ENCODE measurements around the gene UBFD1. TPM values are rescaled to one million over a fixed set of nuclear protein-coding genes. Genes with fewer than 3 reads are reported as not detected.

The UBFD1 gene
- total and polyA plus RNA-seq, 11 donors: 17.9 to 116 (median 49.9) TPM

GRCh38 chr16:23532448-23532847, 25.1 kb upstream of the UBFD1 start:
- intact Hi-C loops (cut with DNase I): no loop called here

DNA sequence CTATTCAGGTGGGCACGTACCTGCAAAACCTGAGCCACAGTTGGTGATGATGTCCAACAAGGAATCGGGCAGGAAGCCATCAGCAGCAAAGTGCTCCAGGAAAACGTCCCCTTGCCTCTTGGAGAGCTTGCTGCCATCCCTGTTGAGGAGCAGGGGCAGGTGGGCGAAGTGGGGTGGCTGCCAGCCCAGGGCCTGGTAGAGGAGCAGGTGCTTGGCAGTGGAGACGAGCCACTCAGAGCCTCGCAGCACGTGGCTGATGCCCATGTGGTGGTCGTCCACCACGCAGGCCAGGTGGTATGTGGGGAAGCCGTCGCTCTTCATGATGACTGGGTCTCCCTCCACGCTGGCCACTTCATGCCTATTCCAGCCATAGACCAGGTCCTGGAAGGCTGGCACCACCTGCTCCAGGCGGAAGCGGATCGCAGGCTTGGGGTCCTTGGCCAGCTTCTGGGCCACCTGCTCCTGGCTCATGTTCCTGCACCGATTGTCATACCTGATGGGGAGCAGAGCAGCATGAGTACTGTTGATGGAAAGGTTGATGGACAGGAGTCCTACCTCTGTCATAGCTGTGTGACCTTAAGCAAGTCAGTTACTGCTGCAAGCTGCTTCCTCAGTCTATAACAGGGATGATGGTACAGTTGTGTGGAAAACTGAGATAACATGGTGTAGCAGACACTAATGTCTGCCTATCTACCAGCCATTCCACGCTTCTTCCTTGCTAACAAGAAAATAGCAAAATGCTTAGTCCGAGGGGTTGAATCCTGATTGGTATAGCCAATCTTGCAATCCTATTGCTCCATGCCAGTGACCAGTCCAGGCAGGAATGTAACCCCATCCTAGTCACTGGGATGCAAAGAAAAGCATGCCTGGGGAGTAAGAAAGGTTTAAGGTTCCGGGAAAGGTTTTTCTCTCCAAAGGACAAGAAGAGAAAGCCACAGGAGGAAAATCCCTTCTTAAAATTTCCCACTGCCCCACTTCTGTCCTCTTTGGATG, 22.4 kb upstream of the UBFD1 start:
- intact Hi-C loops (cut with DNase I): no loop called here
- TF ChIP-seq CTCF (IDR thresholded peaks at IDR 0.05): no peak
- TF ChIP-seq POLR2A (IDR thresholded peaks at IDR 0.05): no peak
- H3K9me3 ChIP-seq: no peaks in the 10 kb centered on the region
- no peak overlapping the region for H3K27ac ChIP-seq
- H3K4me1 ChIP-seq: no peaks in the 10 kb centered on the region
- ATAC-seq (no peak), DNase-seq (no peak)
- peaks cover 0 to 89% (median 74%) of the 10 kb centered on the region in 9 donors for H3K36me3 ChIP-seq
- no peaks in the 10 kb centered on the region for H3K27me3 ChIP-seq
- WGBS, 4 donors: 93 to 96% (median 95%) methylated on average over 15 to 19 of the region's 19 CpGs
- no peak overlapping the region for H3K4me3 ChIP-seq

More at GRCh38 chr16:23532448-23532847, 25.1 kb upstream of the UBFD1 start:
- H3K36me3 ChIP-seq: peaks cover 2 to 92% (median 82%) of the 10 kb centered on the region in 9 donors
- ATAC-seq: no peak
- H3K4me3 ChIP-seq: no peak overlapping the region
- no peak overlapping the region for H3K27ac ChIP-seq
- WGBS, 4 donors: 88 to 100% (median 100%) methylated on average over 1 of the region's 1 CpG
- no peak for DNase-seq
- H3K9me3 ChIP-seq: no peaks in the 10 kb centered on the region
- H3K4me1 ChIP-seq: peaks cover 0 to 8% (median 0%) of the 10 kb centered on the region in 12 donors
- no peaks in the 10 kb centered on the region for H3K27me3 ChIP-seq
- TF ChIP-seq POLR2A (IDR thresholded peaks at IDR 0.05): no peak
- TF ChIP-seq CTCF (IDR thresholded peaks at IDR 0.05): no peak

DNA sequence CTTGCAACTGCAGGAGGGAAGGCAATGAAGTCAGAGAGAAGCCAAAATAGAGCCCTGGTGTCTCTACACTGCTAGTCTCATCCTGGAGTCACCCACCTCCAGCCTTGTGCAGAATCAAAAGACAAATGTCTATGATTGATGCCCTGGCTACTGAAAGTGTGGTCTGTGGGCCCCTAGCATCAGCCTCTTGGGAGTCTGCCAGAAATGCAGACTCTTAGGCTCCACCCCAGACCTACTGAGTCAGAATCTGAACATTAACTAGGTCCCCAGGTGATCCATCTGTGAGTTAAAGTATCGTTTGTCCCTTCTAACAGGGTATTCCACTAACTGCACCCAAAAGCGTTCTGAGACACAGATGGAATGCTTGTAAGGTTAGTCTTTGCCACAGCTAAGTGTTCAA, 21.6 kb upstream of the UBFD1 start:
- Histone ChIP-seq H3K9me3 (no peaks in the 10 kb centered on the region), H3K4me3 (no peak overlapping the region), H3K27me3 (no peaks in the 10 kb centered on the region), H3K4me1 (no peaks in the 10 kb centered on the region), H3K27ac (no peak overlapping the region), H3K36me3 (peaks cover 0 to 89% (median 76%) of the 10 kb centered on the region in 9 donors)
- no peak for TF ChIP-seq CTCF (IDR thresholded peaks at IDR 0.05)
- TF ChIP-seq POLR2A (IDR thresholded peaks at IDR 0.05): no peak
- intact Hi-C loops (cut with DNase I): no loop called here
- no peak for DNase-seq
- no peak for ATAC-seq
- 82 to 90% (median 85%) methylated on average over 2 of the region's 2 CpGs for WGBS, 4 donors

DNA sequence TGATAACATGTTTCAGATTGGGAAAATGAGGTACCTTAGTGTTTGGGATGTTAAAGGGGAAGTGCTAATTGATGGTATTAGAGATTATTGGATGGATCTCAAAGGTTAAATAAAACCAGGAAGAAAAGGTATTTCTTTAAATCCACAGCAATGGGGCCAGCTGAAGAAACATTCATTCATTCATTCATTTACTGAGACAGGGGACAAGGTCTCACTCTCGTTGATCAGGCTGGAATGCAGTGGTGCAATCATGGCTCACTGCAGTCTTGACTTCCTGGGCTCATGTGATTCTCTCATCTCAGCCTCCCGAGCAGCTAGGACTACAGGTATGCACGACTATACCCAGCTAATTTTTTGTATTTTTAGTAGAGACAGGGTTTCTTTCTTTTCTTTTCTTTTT, 20.1 kb upstream of the UBFD1 start:
- H3K27me3 ChIP-seq: no peaks in the 10 kb centered on the region
- ATAC-seq: no peak
- H3K4me3 ChIP-seq: no peak overlapping the region
- H3K27ac ChIP-seq: no peak overlapping the region
- no peaks in the 10 kb centered on the region for H3K9me3 ChIP-seq
- no peaks in the 10 kb centered on the region for H3K4me1 ChIP-seq
- 74 to 79% (median 76%) methylated on average over 3 of the region's 3 CpGs for WGBS, 4 donors
- no peak for DNase-seq
- no peak for TF ChIP-seq POLR2A (IDR thresholded peaks at IDR 0.05)
- H3K36me3 ChIP-seq: peaks cover 0 to 91% (median 75%) of the 10 kb centered on the region in 9 donors
- intact Hi-C loops (cut with DNase I): no loop called here
